K562 (cell line): ENCODE results near the gene ITGAE. TPM values are rescaled to one million over a fixed set of nuclear protein-coding genes. Genes with fewer than 3 reads are reported as not detected.

Experiments used
- CXXC5 ChIP-seq: fragments of 250-450 bp; sonication (Bioruptor Pico); IDR thresholded peaks from 2 replicates; pipeline ENCODE4 v1.8.0; 2022; ENCODE audit warnings: inconsistent platforms, mild to moderate bottlenecking, moderate library complexity
- DIDO1 ChIP-seq: fragments of 450-650 bp; IDR thresholded peaks from 2 replicates; pipeline ENCODE4 v1.6.1; 2016; ENCODE audit warnings: low read depth, missing biosample characterization, missing genetic modification characterization
- DMBX1 ChIP-seq: fragments of 250-450 bp; sonication (Bioruptor Pico); IDR thresholded peaks from 2 replicates; pipeline ENCODE4 v1.8.0; 2022; ENCODE audit warnings: inconsistent platforms, mild to moderate bottlenecking, moderate library complexity, borderline replicate concordance
- E2F4 ChIP-seq: sonication (generic); formaldehyde crosslinking; IDR thresholded peaks from 2 replicates; pipeline ENCODE4 v1.8.0; 2022; ENCODE audit warnings: mild to moderate bottlenecking, low read depth, missing genetic modification reagents
- EHMT2 ChIP-seq: fragments of 450-650 bp; IDR thresholded peaks from 2 replicates; pipeline ENCODE4 v1.6.1; 2018; ENCODE audit warnings: antibody characterized with exemption
- NFE2L1 ChIP-seq: fragments of 450-650 bp; IDR thresholded peaks from 2 replicates; pipeline ENCODE4 v1.6.1; 2016; ENCODE audit warnings: missing genetic modification characterization, low read depth, mild to moderate bottlenecking, missing compliant biosample characterization, moderate library complexity, borderline replicate concordance
- NONO ChIP-seq, 2 experiments: fragments of 200-400 bp in 1 of 2; fragments of 450-650 bp in 1 of 2; formaldehyde crosslinking in 1 of 2; IDR thresholded peaks; 2 replicates each; pipeline ENCODE4 v1.6.1; 2017; ENCODE audit warnings: low read depth in 2 of 2, mild to moderate bottlenecking in 2 of 2, moderate library complexity in 2 of 2, low read length in 1 of 2
- NR0B1 ChIP-seq: fragments of 450-650 bp; IDR thresholded peaks from one replicate; pipeline ENCODE4 v1.6.1; 2018; ENCODE audit warnings: mild to moderate bottlenecking, moderate library complexity; ENCODE audit not compliant: partially characterized antibody
- NR2C1 ChIP-seq, 2 experiments: fragments of 450-650 bp; IDR thresholded peaks; 2 replicates each; pipeline ENCODE4 v1.6.1; 2017; ENCODE audit warnings: mild to moderate bottlenecking in 2 of 2, antibody characterized with exemption in 1 of 2, inconsistent platforms in 1 of 2, missing compliant biosample characterization in 1 of 2, missing genetic modification characterization in 1 of 2
- NR4A1 ChIP-seq, 2 experiments: fragments of 250-450 bp in 1 of 2; fragments of 450-650 bp in 1 of 2; sonication (Bioruptor Pico) in 1 of 2; IDR thresholded peaks; 2 replicates each; pipeline versions ENCODE4 v1.4.0 to v1.6.1; 2016 to 2020; ENCODE audit warnings: mild to moderate bottlenecking in 2 of 2, missing compliant biosample characterization in 1 of 2, missing genetic modification characterization in 1 of 2, moderate library complexity in 1 of 2
- PCBP1 ChIP-seq: fragments of 200-400 bp; formaldehyde crosslinking; IDR thresholded peaks from 2 replicates; pipeline ENCODE4 v1.6.1; 2018; ENCODE audit warnings: mild to moderate bottlenecking, low read depth, low read length; ENCODE audit not compliant: poor library complexity, severe bottlenecking
- PHB ChIP-seq: fragments of 250-450 bp; sonication (Bioruptor Pico); IDR thresholded peaks from 2 replicates; pipeline ENCODE4 v1.5.0; 2021
- POLR2G ChIP-seq: fragments of 200-400 bp; formaldehyde crosslinking; IDR thresholded peaks from 2 replicates; pipeline ENCODE4 v1.6.1; 2017; ENCODE audit warnings: low read depth, mild to moderate bottlenecking, antibody characterized with exemption, low read length, moderate library complexity
- TEAD1 ChIP-seq, 2 experiments: fragments of 450-650 bp in 1 of 2; sonication (generic) in 1 of 2; formaldehyde crosslinking; IDR thresholded peaks; 2 replicates each; pipeline versions ENCODE4 v1.4.0 to v1.8.0; 2020 to 2022; ENCODE audit warnings: mild to moderate bottlenecking in 2 of 2, missing genetic modification reagents in 1 of 2
- THRB ChIP-seq: fragments of 450-650 bp; formaldehyde crosslinking; conservative IDR thresholded peaks from 2 replicates; pipeline ENCODE4 v1.4.0; 2022; ENCODE audit warnings: mild to moderate bottlenecking, missing genetic modification characterization
- VEZF1 ChIP-seq: fragments of 200-800 bp; sonication (Bioruptor generic); IDR thresholded peaks from 2 replicates; pipeline ENCODE4 v1.6.1; 2017; ENCODE audit warnings: missing genetic modification characterization, missing compliant biosample characterization
- ZBTB33 ChIP-seq: sonication (generic); formaldehyde crosslinking; IDR thresholded peaks from 2 replicates; pipeline ENCODE4 v1.8.1; 2023; ENCODE audit warnings: mild to moderate bottlenecking, missing genetic modification reagents
- ZNF3 ChIP-seq: fragments of 250-450 bp; sonication (Bioruptor Pico); IDR thresholded peaks from 2 replicates; pipeline ENCODE4 v1.5.0; 2021; ENCODE audit warnings: mild to moderate bottlenecking, moderate library complexity
- polyA plus RNA-seq, 8 experiments: library from polyadenylated mRNA; depleted of rRNA in 4 of 8; stranded (reverse) in 5 of 8; unstranded in 3 of 8; fragments of >200 nt; fragmentation: Nextera tagmentation in 2 of 8; fragmentation: Illumina TruSeq in 1 of 8; extraction: Ambion mirVana in 2 of 8; extraction: Trizol in 1 of 8; gene quantifications; 2 replicates each; pipeline versions ENCODE4 v1.2.1 to v1.2.3, GENCODE V29; 2011 to 2014; ENCODE audit warnings: inconsistent platforms in 1 of 8, missing spikeins in 1 of 8
- total RNA-seq, 7 experiments: library from RNA; depleted of rRNA in 6 of 7; stranded (reverse); fragments of >200 nt in 6 of 7; fragmentation: Illumina TruSeq in 2 of 7; extraction: Trizol in 2 of 7; gene quantifications; 2 replicates each; pipeline versions ENCODE4 v1.2.1 to v1.2.3, GENCODE V29; 2011 to 2021; ENCODE audit warnings: low replicate concordance in 1 of 7

Gene ITGAE
- total and polyA plus RNA-seq, 9 of the 15 experiments (the other 6 are each of a cell fraction or from before 2014, with no cell fraction given): 14.8 to 160 (median 27.0) TPM

- TF ChIP-seq THRB (CRISPR knock-in tag) (no peak), NR4A1 (CRISPR knock-in tag; IDR thresholded peaks at IDR 0.05) (no peak), NR4A1 (tag; IDR thresholded peaks at IDR 0.05) (no peak), DIDO1 (no peak), EHMT2 (no peak), TEAD1 (CRISPR knock-in tag; IDR thresholded peaks at IDR 0.05) (peak in 1 of 2 experiments; percentile 47; a peak in 1 of 4 replicates), VEZF1 (CRISPR knock-in tag) (peak; percentile 71), NR2C1 (IDR thresholded peaks at IDR 0.05) (peak; percentile 54; the same call in 1 of the 2 replicates), NR2C1 (tag; IDR thresholded peaks at IDR 0.05) (no peak), ZNF3 (CRISPR knock-in tag) (no peak), NR0B1 (no peak), CXXC5 (CRISPR knock-in tag) (peak; percentile 82), PHB (CRISPR knock-in tag) (no peak), ZBTB33 (CRISPR knock-in tag) (peak; percentile 46; the same call in 1 of the 2 replicates), NFE2L1 (tag) (no peak), E2F4 (0 out of 2 replicates have a peak, but pooled peaks have one; percentile 13), DMBX1 (CRISPR knock-in tag) (no peak), NONO (IDR thresholded peaks at IDR 0.05; ENCODE audit: low read depth in 2 of 2, low read length in 1 of 2) (peak; percentile 56 to 94; a peak in 3 of 4 replicates), PCBP1 (peak; percentile 56), POLR2G (peak; percentile 99)
These were observed 44.8 kb upstream of the ITGAE start, which contains the start of gene NCBP3 (continued) for GRCh38 chr17:3845621-3846436.
